GM12878 (cell line): ENCODE results near the gene TMEM223. TPM values are rescaled to one million over a fixed set of nuclear protein-coding genes. Genes with fewer than 3 reads are reported as not detected.

Experiments
- BHLHE40 ChIP-seq, 2 experiments: fragments of 450-650 bp in 1 of 2; IDR thresholded peaks; 2 replicates each; pipeline ENCODE4 v1.6.1; 2011 to 2017; ENCODE audit warnings: low read depth in 2 of 2, borderline replicate concordance in 1 of 2, improper control_type of control experiment in 1 of 2, low read length in 1 of 2, mild to moderate bottlenecking in 1 of 2
- BMI1 ChIP-seq: fragments of 450-650 bp; IDR thresholded peaks from 2 replicates; pipeline ENCODE4 v1.6.1; 2016; ENCODE audit warnings: mild to moderate bottlenecking, moderate library complexity, borderline replicate concordance
- CHD1 ChIP-seq: IDR thresholded peaks from 2 replicates; pipeline ENCODE4 v1.6.1; 2012; ENCODE audit warnings: low read depth, low read length, improper control_type of control experiment
- DPF2 ChIP-seq: fragments of 450-650 bp; IDR thresholded peaks from 2 replicates; pipeline ENCODE4 v1.6.1; 2017; ENCODE audit warnings: mild to moderate bottlenecking
- EED ChIP-seq: sonication (generic); IDR thresholded peaks from 2 replicates; pipeline ENCODE4 v1.6.1; 2016; ENCODE audit warnings: antibody characterized with exemption, low read depth
- ESRRA ChIP-seq: IDR thresholded peaks from 2 replicates; pipeline ENCODE4 v1.6.1; 2012; ENCODE audit warnings: mild to moderate bottlenecking, low read length, improper control_type of control experiment
- LARP7 ChIP-seq: fragments of 450-650 bp; IDR thresholded peaks from 2 replicates; pipeline ENCODE4 v1.6.1; 2017; ENCODE audit warnings: mild to moderate bottlenecking
- NR2C1 ChIP-seq: fragments of 450-650 bp; IDR thresholded peaks from 2 replicates; pipeline ENCODE4 v1.6.1; 2017; ENCODE audit warnings: antibody characterized with exemption, mild to moderate bottlenecking, moderate library complexity
- RFX5 ChIP-seq: IDR thresholded peaks from 2 replicates; pipeline ENCODE4 v1.6.1; 2011; ENCODE audit warnings: low read depth, low read length, improper control_type of control experiment
- SRF ChIP-seq, 2 experiments: IDR thresholded peaks; 2 replicates each; pipeline ENCODE4 v1.6.1; 2011; ENCODE audit warnings: low read depth in 2 of 2, low read length in 2 of 2, mild to moderate bottlenecking in 1 of 2, moderate library complexity in 1 of 2
- TCF12 ChIP-seq: IDR thresholded peaks from 2 replicates; pipeline ENCODE4 v1.6.1; 2011; ENCODE audit warnings: low read depth, mild to moderate bottlenecking, low read length
- polyA plus RNA-seq, 11 experiments: library from polyadenylated mRNA; depleted of rRNA in 4 of 11; unstranded in 6 of 11; stranded (reverse) in 5 of 11; fragments of >200 nt; fragmentation: Nextera tagmentation in 4 of 11; fragmentation: Illumina TruSeq in 1 of 11; extraction: Ambion mirVana in 4 of 11; extraction: Trizol in 1 of 11; gene quantifications; 1 replicate in 1 of 11; 2 replicates in 10 of 11; pipeline versions ENCODE4 v1.2.1 to v1.2.3, GENCODE V29; 2011 to 2016; ENCODE audit warnings: inconsistent platforms in 2 of 11, missing spikeins in 2 of 11, low read depth in 1 of 11
- total RNA-seq, 4 experiments: library from RNA; depleted of rRNA in 3 of 4; stranded (reverse); fragments of >200 nt in 3 of 4; fragmentation: Illumina TruSeq in 1 of 4; extraction: Trizol in 1 of 4; gene quantifications; 2 replicates each; pipeline versions ENCODE4 v1.2.1 to v1.2.3, GENCODE V29; 2013 to 2021
- TF ChIP-seq, protein P1 (sequence below): fragments of 450-650 bp; IDR thresholded peaks from 2 replicates; pipeline ENCODE4 v1.6.1; 2016; ENCODE audit warnings: mild to moderate bottlenecking, moderate library complexity, borderline replicate concordance
- TF ChIP-seq, protein P2 (sequence below): fragments of 450-650 bp; formaldehyde crosslinking; IDR thresholded peaks from 2 replicates; pipeline ENCODE4 v1.4.0; 2020; ENCODE audit warnings: mild to moderate bottlenecking, moderate library complexity
- TF ChIP-seq, protein P3 (sequence below): fragments of 150-350 bp; IDR thresholded peaks from 2 replicates; pipeline ENCODE4 v1.6.1; 2016; ENCODE audit warnings: low read depth, low read length

Gene TMEM223
- total and polyA plus RNA-seq, 10 of the 15 experiments (the other 5 are each of a cell fraction or from before 2014, with no cell fraction given) = 5.3 to 33.2 (median 14.0) TPM

DNA sequence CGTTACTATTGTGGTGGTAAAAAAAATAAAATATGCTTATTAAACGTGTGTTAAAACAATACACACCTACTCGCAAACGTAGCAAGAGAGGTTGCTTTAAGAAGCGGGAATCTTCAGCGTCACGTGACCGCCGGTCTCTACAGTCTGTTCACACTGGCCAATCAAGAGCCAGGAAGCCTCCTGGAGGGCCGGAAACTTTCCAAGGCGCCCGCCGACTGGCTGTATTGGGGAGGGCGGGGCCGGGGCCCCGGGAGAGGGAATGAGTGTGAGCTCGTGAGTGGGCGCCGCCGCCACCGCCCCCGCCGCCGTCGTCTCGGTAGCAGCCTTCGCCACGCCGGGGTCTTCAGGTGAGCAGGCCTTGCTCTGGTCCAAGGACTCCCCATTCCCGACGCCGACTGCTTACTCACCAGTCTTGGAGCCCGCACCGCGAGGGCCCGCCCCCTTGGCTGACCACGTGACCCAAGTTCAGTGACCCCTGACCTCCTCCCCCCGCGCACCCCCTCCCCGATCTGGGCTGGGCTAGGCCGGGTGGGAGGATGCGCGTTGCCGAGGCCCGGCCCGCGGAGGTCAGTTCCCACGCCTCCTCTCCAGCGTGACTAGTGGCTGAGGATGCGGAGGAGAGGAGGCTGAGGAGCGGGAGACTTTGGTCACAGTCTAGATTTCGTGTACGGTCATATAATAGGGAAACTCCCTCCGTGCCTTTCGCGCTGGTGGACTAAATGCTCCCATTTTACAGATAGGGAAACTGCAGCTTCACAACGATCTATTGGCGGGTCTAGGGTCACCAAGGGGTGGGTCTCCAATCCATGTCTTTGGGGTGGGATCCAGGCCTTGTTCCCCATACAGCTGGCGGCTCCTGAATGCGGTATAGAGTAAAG is 20.4 kb downstream of the TMEM223 start, which contains the start of gene TAF6L (continued):
- TF ChIP-seq SRF (IDR thresholded peaks at IDR 0.05; ENCODE audit: low read depth in 2 of 2, low read length in 2 of 2) (no peak; a peak in 1 of 4 replicates), TCF12 (peak; percentile 25; the same call in 1 of the 2 replicates), ESRRA (no peak), NR2C1 (peak; percentile 96), RFX5 (no peak), DPF2 (peak; percentile 71), LARP7 (no peak; the same call in 1 of the 2 replicates), BHLHE40 (IDR thresholded peaks at IDR 0.05; ENCODE audit: borderline replicate concordance in 1 of 2, low read depth in 2 of 2, low read length in 1 of 2) (peak; percentile 80 to 95), CHD1 (no peak), BMI1 (no peak), EED (peak; percentile 80; the same call in 1 of the 2 replicates)
- TF ChIP-seq, protein P1, sequence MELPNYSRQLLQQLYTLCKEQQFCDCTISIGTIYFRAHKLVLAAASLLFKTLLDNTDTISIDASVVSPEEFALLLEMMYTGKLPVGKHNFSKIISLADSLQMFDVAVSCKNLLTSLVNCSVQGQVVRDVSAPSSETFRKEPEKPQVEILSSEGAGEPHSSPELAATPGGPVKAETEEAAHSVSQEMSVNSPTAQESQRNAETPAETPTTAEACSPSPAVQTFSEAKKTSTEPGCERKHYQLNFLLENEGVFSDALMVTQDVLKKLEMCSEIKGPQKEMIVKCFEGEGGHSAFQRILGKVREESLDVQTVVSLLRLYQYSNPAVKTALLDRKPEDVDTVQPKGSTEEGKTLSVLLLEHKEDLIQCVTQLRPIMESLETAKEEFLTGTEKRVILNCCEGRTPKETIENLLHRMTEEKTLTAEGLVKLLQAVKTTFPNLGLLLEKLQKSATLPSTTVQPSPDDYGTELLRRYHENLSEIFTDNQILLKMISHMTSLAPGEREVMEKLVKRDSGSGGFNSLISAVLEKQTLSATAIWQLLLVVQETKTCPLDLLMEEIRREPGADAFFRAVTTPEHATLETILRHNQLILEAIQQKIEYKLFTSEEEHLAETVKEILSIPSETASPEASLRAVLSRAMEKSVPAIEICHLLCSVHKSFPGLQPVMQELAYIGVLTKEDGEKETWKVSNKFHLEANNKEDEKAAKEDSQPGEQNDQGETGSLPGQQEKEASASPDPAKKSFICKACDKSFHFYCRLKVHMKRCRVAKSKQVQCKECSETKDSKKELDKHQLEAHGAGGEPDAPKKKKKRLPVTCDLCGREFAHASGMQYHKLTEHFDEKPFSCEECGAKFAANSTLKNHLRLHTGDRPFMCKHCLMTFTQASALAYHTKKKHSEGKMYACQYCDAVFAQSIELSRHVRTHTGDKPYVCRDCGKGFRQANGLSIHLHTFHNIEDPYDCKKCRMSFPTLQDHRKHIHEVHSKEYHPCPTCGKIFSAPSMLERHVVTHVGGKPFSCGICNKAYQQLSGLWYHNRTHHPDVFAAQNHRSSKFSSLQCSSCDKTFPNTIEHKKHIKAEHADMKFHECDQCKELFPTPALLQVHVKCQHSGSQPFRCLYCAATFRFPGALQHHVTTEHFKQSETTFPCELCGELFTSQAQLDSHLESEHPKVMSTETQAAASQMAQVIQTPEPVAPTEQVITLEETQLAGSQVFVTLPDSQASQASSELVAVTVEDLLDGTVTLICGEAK = peak; percentile 50; the same call in 1 of the 2 replicates
- TF ChIP-seq, protein P2, sequence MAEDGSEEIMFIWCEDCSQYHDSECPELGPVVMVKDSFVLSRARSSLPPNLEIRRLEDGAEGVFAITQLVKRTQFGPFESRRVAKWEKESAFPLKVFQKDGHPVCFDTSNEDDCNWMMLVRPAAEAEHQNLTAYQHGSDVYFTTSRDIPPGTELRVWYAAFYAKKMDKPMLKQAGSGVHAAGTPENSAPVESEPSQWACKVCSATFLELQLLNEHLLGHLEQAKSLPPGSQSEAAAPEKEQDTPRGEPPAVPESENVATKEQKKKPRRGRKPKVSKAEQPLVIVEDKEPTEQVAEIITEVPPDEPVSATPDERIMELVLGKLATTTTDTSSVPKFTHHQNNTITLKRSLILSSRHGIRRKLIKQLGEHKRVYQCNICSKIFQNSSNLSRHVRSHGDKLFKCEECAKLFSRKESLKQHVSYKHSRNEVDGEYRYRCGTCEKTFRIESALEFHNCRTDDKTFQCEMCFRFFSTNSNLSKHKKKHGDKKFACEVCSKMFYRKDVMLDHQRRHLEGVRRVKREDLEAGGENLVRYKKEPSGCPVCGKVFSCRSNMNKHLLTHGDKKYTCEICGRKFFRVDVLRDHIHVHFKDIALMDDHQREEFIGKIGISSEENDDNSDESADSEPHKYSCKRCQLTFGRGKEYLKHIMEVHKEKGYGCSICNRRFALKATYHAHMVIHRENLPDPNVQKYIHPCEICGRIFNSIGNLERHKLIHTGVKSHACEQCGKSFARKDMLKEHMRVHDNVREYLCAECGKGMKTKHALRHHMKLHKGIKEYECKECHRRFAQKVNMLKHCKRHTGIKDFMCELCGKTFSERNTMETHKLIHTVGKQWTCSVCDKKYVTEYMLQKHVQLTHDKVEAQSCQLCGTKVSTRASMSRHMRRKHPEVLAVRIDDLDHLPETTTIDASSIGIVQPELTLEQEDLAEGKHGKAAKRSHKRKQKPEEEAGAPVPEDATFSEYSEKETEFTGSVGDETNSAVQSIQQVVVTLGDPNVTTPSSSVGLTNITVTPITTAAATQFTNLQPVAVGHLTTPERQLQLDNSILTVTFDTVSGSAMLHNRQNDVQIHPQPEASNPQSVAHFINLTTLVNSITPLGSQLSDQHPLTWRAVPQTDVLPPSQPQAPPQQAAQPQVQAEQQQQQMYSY (CRISPR knock-in tag) = no peak
- TF ChIP-seq, protein P3, sequence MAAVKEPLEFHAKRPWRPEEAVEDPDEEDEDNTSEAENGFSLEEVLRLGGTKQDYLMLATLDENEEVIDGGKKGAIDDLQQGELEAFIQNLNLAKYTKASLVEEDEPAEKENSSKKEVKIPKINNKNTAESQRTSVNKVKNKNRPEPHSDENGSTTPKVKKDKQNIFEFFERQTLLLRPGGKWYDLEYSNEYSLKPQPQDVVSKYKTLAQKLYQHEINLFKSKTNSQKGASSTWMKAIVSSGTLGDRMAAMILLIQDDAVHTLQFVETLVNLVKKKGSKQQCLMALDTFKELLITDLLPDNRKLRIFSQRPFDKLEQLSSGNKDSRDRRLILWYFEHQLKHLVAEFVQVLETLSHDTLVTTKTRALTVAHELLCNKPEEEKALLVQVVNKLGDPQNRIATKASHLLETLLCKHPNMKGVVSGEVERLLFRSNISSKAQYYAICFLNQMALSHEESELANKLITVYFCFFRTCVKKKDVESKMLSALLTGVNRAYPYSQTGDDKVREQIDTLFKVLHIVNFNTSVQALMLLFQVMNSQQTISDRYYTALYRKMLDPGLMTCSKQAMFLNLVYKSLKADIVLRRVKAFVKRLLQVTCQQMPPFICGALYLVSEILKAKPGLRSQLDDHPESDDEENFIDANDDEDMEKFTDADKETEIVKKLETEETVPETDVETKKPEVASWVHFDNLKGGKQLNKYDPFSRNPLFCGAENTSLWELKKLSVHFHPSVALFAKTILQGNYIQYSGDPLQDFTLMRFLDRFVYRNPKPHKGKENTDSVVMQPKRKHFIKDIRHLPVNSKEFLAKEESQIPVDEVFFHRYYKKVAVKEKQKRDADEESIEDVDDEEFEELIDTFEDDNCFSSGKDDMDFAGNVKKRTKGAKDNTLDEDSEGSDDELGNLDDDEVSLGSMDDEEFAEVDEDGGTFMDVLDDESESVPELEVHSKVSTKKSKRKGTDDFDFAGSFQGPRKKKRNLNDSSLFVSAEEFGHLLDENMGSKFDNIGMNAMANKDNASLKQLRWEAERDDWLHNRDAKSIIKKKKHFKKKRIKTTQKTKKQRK = no peak
